ENCODE data around the gene VWA5B2.

DNA sequence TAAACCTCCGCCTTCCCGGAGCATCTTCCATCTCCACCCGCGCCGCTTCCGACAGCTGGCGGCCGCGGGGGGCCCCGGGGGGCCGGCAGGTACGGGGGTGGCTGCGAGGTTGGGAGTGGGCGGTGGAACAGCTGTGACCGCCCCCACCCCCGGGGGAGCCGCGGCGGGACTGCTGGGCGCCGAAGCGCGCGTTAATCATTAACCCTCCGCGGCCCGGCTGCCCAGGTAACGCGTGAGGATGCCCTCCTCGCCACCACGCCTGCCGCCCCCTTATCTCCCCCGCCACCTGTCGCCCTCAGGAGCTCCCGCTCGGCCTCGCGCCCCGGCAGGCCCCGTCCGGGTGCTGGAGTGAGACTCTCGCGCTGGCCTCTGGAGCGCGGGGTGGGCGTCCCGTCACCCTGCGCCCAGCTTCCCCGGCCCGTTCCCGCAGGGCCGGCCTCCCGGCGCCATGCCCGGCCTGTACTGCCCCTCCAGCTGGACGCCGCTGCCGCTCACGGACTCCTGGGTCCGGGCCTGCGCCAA lies 757 bp downstream of the VWA5B2 start:
- TF ChIP-seq CTCF (conservative IDR thresholded peaks at IDR 0.05), result no peak
- TF ChIP-seq ZFX (IDR thresholded peaks at IDR 0.05), result no peak
